Transverse colon (tissue), 4 donors: ENCODE results near the gene AKAP1.

Experiments
- EP300 ChIP-seq: sonication (generic); formaldehyde crosslinking; IDR thresholded peaks from one replicate; pipeline ENCODE4 v1.6.1; 2017; ENCODE audit warnings: antibody characterized with exemption, low read depth
- POLR2A ChIP-seq: fragments of 450-650 bp; IDR thresholded peaks from one replicate; pipeline ENCODE4 v1.6.1; 2016; ENCODE audit warnings: antibody characterized with exemption, mild to moderate bottlenecking, moderate library complexity
- POLR2AphosphoS5 ChIP-seq, 3 donors: sonication (generic); formaldehyde crosslinking; IDR thresholded peaks; one replicate each; pipeline ENCODE4 v1.6.1; 2016; ENCODE audit warnings: antibody characterized with exemption in 3 of 3
- TF ChIP-seq, protein P1 (sequence below), 5 experiments: fragments of 200-600 bp in 3 of 5; fragments of 450-650 bp in 2 of 5; sonication (generic) in 3 of 5; IDR thresholded peaks; 1 replicate in 2 of 5; 2 replicates in 3 of 5; pipeline ENCODE4 v1.5.1; 2016 to 2017; ENCODE audit warnings: antibody characterized with exemption in 5 of 5, inconsistent platforms in 3 of 5, mild to moderate bottlenecking in 2 of 5, moderate library complexity in 1 of 5

DNA sequence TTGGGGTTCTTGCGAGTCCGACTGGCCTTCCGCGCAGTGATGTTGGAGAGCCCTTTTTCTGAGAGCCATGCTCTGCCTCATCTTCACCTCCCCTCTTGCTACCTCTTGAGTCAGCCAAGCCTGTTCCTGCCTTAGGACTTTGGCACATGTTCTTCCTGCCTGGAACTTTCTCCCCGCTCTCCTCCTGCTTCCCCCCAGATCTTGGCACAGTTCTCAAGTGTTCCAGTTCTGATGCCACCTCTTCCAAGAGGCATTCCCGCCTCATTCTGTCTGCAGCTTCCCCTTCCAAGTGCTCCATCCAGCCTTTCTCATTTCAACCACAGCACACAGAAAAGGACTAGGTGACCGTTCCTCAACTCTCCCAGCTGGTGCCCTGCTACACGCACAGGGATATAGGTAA lies 7.7 kb downstream of the AKAP1 start:
- TF ChIP-seq POLR2A (no peak), POLR2AphosphoS5 (IDR thresholded peaks at IDR 0.05) (peak in 2 of 3 donors; percentile 30 to 31), EP300 (peak; percentile 34)
- TF ChIP-seq, protein P1, sequence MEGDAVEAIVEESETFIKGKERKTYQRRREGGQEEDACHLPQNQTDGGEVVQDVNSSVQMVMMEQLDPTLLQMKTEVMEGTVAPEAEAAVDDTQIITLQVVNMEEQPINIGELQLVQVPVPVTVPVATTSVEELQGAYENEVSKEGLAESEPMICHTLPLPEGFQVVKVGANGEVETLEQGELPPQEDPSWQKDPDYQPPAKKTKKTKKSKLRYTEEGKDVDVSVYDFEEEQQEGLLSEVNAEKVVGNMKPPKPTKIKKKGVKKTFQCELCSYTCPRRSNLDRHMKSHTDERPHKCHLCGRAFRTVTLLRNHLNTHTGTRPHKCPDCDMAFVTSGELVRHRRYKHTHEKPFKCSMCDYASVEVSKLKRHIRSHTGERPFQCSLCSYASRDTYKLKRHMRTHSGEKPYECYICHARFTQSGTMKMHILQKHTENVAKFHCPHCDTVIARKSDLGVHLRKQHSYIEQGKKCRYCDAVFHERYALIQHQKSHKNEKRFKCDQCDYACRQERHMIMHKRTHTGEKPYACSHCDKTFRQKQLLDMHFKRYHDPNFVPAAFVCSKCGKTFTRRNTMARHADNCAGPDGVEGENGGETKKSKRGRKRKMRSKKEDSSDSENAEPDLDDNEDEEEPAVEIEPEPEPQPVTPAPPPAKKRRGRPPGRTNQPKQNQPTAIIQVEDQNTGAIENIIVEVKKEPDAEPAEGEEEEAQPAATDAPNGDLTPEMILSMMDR (IDR thresholded peaks at IDR 0.05), result no peak
